CD4-positive, alpha-beta T cell treated with Interleukin-17A for 4 hours (primary cell): ENCODE data around the gene SELENON.

Source experiments
- DNase-seq: peaks from one replicate; pipeline ENCODE4 v3.0.0-alpha.2; 2020; ENCODE audit warnings: mixed read lengths

Gene SELENON

GRCh38 chr1:25799935-25800702, at the start of gene SELENON:
TSS of gene SELENON (plus strand) at chr1:25800193. CDS start at chr1:25800231, 38 bp downstream.
- peak; percentile 58 for DNase-seq

- DNase-seq: no peak
Observed at GRCh38 chr1:25750923-25751605, 48.9 kb upstream of the SELENON start.

- DNase-seq: peak; percentile 59
Observed at GRCh38 chr1:25754470-25755181, 45.4 kb upstream of the SELENON start.

- DNase-seq: no peak
Observed at GRCh38 chr1:25755475-25756125, 44.4 kb upstream of the SELENON start.

- DNase-seq: no peak
Observed at GRCh38 chr1:25756215-25756614, 43.8 kb upstream of the SELENON start.

GRCh38 chr1:25757151-25757845, 42.7 kb upstream of the SELENON start:
- DNase-seq: no peak

GRCh38 chr1:25757846-25758185, 42.2 kb upstream of the SELENON start:
- DNase-seq: no peak

GRCh38 chr1:25758466-25759070, 41.4 kb upstream of the SELENON start:
- DNase-seq: no peak

GRCh38 chr1:25760122-25760719, 39.8 kb upstream of the SELENON start:
- DNase-seq: no peak

- no peak for DNase-seq
Observed at GRCh38 chr1:25760871-25761270, 39.1 kb upstream of the SELENON start.

- no peak for DNase-seq
Observed at GRCh38 chr1:25763493-25763892, 36.5 kb upstream of the SELENON start.

- no peak for DNase-seq
Observed at GRCh38 chr1:25765136-25765922, 34.7 kb upstream of the SELENON start.

- DNase-seq: no peak
Observed at GRCh38 chr1:25765923-25766589, 33.9 kb upstream of the SELENON start.

- DNase-seq: no peak
Observed at GRCh38 chr1:25766721-25767436, 33.1 kb upstream of the SELENON start.

GRCh38 chr1:25767437-25767770, 32.6 kb upstream of the SELENON start:
- DNase-seq: no peak

- DNase-seq: no peak
Observed at GRCh38 chr1:25768999-25769398, 31.0 kb upstream of the SELENON start.

- no peak for DNase-seq
Observed at GRCh38 chr1:25769625-25770383, 30.2 kb upstream of the SELENON start.

GRCh38 chr1:25770541-25771220, 29.3 kb upstream of the SELENON start:
- peak; percentile 65 for DNase-seq
